Fibroblast of the aortic adventitia (primary cell): ENCODE data around the gene PKDCC. TPM values are rescaled to one million over a fixed set of nuclear protein-coding genes. Genes with fewer than 3 reads are reported as not detected.
A peak's percentile ranks its signal among the peaks of the same experiment; 100 is the strongest.

ENCODE experiments used
- DNase-seq: peaks from one replicate; pipeline ENCODE4 v3.0.0-alpha.2; 2010; ENCODE audit warnings: low read depth
- H3K4me3 ChIP-seq: 2 replicates; pipeline ENCODE4 v1.5.1; 2011; ENCODE audit warnings: low read depth, mild to moderate bottlenecking, control low read depth, low read length, moderate library complexity
- CTCF ChIP-seq: IDR thresholded peaks from 2 replicates; pipeline ENCODE4 v1.5.1; 2011; ENCODE audit warnings: mild to moderate bottlenecking, low read length, control low read depth, inconsistent platforms; ENCODE audit not compliant: insufficient read depth
- total RNA-seq: library from RNA; depleted of rRNA; stranded (reverse); fragments of >200 nt; gene quantifications from 2 replicates; pipeline ENCODE4 v1.2.3, GENCODE V29; 2012; ENCODE audit warnings: low replicate concordance

The PKDCC gene
- total RNA-seq, result 19.7 and 57.8 TPM in 2 replicates

- DNase-seq, result peak; percentile 80
- no peak for TF ChIP-seq CTCF
- peak within 1 kb of the TSS; percentile 93 for H3K4me3 ChIP-seq
Observed at GRCh38 chr2:42047488-42048298, at the start of gene PKDCC. Gene PKDCC, plus strand, starts transcription at chr2:42048021. Its CDS starts 179 bp downstream, at chr2:42048200.

GRCh38 chr2:41998186-41999127, 49.4 kb upstream of the PKDCC start:
- no peak for TF ChIP-seq CTCF
- no peak overlapping the region for H3K4me3 ChIP-seq
- peak; percentile 86 for DNase-seq

GRCh38 chr2:41999128-41999480, 48.7 kb upstream of the PKDCC start:
- no peak for TF ChIP-seq CTCF
- DNase-seq, result no peak
- no peak overlapping the region for H3K4me3 ChIP-seq

GRCh38 chr2:41999592-42000281, 48.1 kb upstream of the PKDCC start:
- DNase-seq, result no peak
- no peak overlapping the region for H3K4me3 ChIP-seq
- TF ChIP-seq CTCF, result no peak

- no peak for DNase-seq
Observed at GRCh38 chr2:42001711-42002201, 46.1 kb upstream of the PKDCC start.

More at GRCh38 chr2:42001711-42002201, 46.1 kb upstream of the PKDCC start:
- H3K4me3 ChIP-seq, result no peak overlapping the region
- TF ChIP-seq CTCF, result no peak
